Activated CD4-positive, alpha-beta T cell treated with anti-CD3 and anti-CD28 coated beads, Interleukin-2, amount 10 ng/mL, durations not matched to agents 24 days and 14 days (primary cell): Measurements from ENCODE around the gene RALGPS1. TPM values are rescaled to one million over a fixed set of nuclear protein-coding genes. Genes with fewer than 3 reads are reported as not detected.

Experiments
- DNase-seq: peaks from one replicate; pipeline ENCODE4 v3.0.0; 2022
- H3K27ac Mint-ChIP-seq: one replicate; pipeline ENCODE4 v1.8.0; 2022; ENCODE audit warnings: mild to moderate bottlenecking, mixed read lengths
- H3K27me3 Mint-ChIP-seq: one replicate; pipeline ENCODE4 v1.8.0; 2022; ENCODE audit warnings: mixed read lengths
- H3K36me3 Mint-ChIP-seq: one replicate; pipeline ENCODE4 v1.8.0; 2022; ENCODE audit warnings: low read depth, mild to moderate bottlenecking, mixed read lengths
- H3K4me1 Mint-ChIP-seq: one replicate; pipeline ENCODE4 v1.8.0; 2021; ENCODE audit warnings: mixed read lengths
- H3K4me3 Mint-ChIP-seq: one replicate; pipeline ENCODE4 v1.8.0; 2022; ENCODE audit warnings: mild to moderate bottlenecking, moderate library complexity, mixed read lengths
- H3K9me3 Mint-ChIP-seq: one replicate; pipeline ENCODE4 v1.8.0; 2021; ENCODE audit warnings: mixed read lengths
- intact Hi-C: fragments of 100-400 bp; cut with micrococcal nuclease; formaldehyde crosslinking; loops from one replicate; pipeline ENCODE4 v1.15.1; 2023
- total RNA-seq: library from RNA; stranded (reverse); gene quantifications from 2 replicates; pipeline ENCODE4 v1.2.3, GENCODE V29; 2022

RALGPS1 gene
- total RNA-seq, 1 donor from 2014 or later, result 2.0 TPM

DNA sequence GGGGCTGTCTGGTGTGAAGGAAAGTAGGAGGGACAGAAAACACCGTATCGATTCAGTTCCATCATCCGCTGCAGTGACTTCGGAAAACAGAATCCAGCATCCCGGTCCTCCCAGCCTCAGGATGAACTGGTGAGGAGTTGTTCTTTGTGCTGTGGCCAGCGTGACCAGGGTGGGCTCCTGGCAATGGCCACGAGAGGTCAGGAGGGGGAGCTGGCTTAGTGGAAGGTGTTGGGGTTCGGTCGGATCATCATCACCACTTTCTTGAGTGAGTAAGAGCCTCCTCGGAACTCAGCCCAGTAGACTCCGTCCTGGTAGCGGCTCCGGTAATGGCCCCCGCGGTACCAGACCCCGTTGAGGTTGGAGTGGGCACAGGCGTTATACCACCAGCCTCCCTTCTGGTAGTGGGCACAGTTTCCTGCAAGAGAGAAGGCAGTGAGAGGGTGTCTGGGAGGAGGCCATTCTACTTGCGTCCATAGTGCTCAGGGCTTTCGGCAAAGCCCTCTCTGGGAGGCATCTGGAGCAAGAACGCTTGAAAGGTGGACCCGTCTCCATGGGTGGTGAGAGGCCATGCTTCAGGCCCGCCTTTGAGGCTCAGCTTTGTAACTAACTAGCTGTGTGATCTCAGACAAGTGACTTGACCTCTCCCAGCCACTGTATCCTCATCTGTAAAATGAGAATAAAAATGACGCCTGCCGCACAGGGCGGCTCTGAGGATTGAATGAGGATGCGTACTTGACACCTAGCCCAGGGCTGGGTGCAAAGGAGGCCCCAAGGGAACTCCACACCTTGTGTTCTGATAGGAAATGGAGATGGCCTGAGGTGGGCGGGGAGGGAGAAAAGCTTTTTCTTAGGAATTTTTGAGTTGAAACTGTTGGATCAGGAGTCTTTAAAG is 174.4 kb downstream of the RALGPS1 start:
- H3K36me3 Mint-ChIP-seq, result no peaks in the 10 kb centered on the region
- peaks cover 7% of the 10 kb centered on the region for H3K4me1 Mint-ChIP-seq
- H3K27ac Mint-ChIP-seq, result no peak overlapping the region
- intact Hi-C loops, result no loop called here
- peaks cover 8% of the 10 kb centered on the region for H3K27me3 Mint-ChIP-seq
- H3K4me3 Mint-ChIP-seq, result no peak overlapping the region
- H3K9me3 Mint-ChIP-seq, result no peaks in the 10 kb centered on the region
- DNase-seq, result no peak

DNA sequence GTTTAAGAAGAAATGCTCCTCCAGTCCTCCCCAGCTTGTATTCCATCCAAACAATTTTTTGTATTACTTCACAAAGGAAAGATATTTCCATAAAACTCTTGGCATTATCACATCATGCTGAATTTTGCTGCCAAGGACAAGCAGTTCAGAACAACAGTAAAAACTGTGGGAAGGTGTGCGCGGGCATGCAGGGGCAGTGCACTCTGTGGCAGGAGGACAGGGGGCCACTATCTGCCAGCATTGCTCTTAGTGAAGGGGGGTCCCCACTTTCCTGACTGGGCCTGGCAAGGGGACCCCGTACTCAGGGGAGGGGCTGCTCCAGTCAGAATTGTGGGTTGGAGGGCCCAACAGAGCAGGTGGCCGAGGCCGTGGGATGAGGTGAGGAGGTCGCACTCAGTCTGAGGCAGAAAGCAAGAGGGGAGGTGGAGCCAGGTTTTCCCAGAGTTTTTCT is 175.1 kb downstream of the RALGPS1 start:
- no peaks in the 10 kb centered on the region for H3K36me3 Mint-ChIP-seq
- no peak overlapping the region for H3K4me3 Mint-ChIP-seq
- peaks cover 8% of the 10 kb centered on the region for H3K27me3 Mint-ChIP-seq
- DNase-seq, result no peak
- H3K9me3 Mint-ChIP-seq, result no peaks in the 10 kb centered on the region
- no peak overlapping the region for H3K27ac Mint-ChIP-seq
- intact Hi-C loops, result no loop called here
- peaks cover 2% of the 10 kb centered on the region for H3K4me1 Mint-ChIP-seq

DNA sequence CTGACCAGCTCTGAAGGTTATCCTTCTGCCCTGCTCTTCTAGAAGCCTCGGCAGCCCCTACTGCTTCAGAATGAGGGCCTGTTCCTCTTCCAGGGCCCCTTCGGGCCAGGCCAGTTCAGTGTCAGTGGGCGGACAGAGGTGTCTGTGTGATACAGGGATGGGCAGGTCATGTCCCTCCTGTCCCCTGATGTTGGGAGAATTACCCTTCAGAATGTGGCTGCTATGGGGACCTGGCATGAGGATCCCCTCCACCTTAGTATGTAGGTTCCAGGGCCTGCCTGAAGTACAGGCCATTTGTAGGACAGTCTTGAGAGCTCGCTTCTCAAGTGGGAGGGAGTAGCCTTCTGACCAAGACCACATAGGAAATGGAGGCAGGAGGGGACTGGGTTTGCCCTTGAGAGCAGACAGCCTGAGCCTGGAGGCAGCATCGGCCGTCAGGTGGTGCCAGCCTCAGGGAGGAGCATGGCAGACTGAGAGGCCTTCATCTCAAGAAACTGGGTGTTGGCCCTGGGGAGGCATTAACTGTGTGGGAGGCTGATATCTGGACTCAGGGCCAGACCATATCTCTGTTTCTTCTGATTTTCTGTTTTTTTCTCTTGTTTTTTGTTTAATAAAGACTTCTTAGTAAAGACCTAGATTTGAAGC is 175.9 kb downstream of the RALGPS1 start:
- no peaks in the 10 kb centered on the region for H3K36me3 Mint-ChIP-seq
- intact Hi-C loops, result no loop called here
- peaks cover 7% of the 10 kb centered on the region for H3K27me3 Mint-ChIP-seq
- no peaks in the 10 kb centered on the region for H3K9me3 Mint-ChIP-seq
- DNase-seq, result no peak
- H3K27ac Mint-ChIP-seq, result no peak overlapping the region
- H3K4me3 Mint-ChIP-seq, result no peak overlapping the region
- H3K4me1 Mint-ChIP-seq, result no peaks in the 10 kb centered on the region

DNA sequence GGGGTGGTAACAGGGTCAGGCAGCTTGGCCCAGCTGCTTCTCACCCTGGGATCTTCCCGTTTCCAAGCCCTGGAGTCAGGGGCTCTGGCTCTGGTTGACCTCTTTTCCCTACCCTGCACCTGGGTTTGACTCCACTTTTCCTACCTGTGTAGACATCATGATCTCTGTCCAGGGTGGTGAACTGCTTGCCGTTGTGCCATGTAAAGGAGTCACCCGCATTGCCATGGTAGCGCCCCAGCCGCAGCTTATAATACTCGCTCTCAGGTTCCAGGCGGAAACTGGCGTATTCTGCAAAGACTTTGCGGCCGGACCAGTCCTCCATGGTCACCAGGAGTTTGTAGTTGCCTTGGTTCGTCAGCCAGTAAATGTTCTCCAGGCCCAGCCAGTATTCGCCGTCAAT is 176.9 kb downstream of the RALGPS1 start:
- DNase-seq, result no peak
- no peak overlapping the region for H3K27ac Mint-ChIP-seq
- no peak overlapping the region for H3K4me3 Mint-ChIP-seq
- H3K27me3 Mint-ChIP-seq, result peaks cover 5% of the 10 kb centered on the region
- H3K4me1 Mint-ChIP-seq, result no peaks in the 10 kb centered on the region
- no peaks in the 10 kb centered on the region for H3K9me3 Mint-ChIP-seq
- no peaks in the 10 kb centered on the region for H3K36me3 Mint-ChIP-seq
- intact Hi-C loops, result no loop called here

DNA sequence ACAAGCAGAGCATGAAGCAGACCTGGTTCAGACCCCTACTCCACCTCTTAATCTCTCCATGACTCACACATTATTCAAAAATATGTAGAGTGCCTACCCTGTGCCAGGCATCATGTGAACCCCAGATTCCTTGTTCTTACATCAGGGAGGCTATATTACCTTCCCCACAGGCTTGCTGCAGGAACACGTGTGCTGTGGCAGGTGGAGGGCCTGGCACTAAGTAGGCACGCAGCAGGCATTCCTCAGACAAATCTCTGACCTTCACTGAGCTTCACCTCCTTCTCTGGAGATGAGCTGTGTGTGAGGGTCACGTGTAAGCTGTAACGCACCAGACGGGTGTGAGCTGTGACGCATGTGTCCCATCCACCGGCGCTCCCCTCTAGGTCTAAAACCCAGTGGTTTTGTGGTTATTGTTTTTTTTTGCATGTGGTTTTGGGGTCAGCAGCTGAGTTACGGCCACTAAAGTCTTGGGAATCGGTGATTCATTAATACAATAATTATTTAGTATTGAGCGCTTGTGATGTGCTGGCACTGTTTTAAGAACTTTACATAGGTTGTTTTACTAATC is 177.5 kb downstream of the RALGPS1 start:
- Mint-ChIP-seq H3K27ac (no peak overlapping the region), H3K27me3 (peaks cover 1% of the 10 kb centered on the region), H3K4me3 (no peak overlapping the region), H3K36me3 (no peaks in the 10 kb centered on the region), H3K9me3 (no peaks in the 10 kb centered on the region), H3K4me1 (no peaks in the 10 kb centered on the region)
- intact Hi-C loops, result no loop called here
- no peak for DNase-seq

DNA sequence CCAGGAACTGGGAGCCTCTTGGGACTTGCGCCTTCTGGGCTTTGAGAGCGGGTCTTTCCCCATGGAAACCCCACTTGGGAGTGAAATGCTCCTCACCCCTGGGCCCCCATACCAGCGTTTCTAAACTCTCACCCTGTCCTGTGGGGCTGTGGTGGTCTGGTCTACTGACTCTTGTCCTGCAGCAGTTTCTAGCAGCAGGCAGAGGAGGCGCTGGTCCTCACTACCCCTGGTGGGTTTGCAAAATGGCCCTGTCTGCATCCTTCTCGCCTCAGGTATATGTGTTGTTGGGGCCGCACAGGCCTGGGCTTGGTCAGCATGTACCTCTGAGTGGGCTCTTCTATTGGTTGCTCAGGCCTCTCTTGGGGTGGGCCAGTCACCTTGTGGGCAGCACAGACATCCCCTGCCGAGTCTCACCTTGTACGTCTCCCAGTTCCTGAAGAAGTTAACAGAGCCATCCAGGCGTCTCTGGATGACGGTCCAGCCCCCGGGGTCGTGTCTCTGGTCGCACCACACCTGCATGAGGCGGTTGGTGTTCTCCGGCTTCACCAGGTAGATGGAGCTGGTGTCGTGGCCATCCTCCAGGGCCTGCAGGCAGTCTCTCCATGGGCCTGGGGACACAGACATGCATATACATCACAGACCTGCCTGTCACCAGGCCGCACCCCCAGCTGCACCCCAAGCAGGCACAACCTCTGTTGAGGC is 178.9 kb downstream of the RALGPS1 start:
- no peaks in the 10 kb centered on the region for H3K36me3 Mint-ChIP-seq
- H3K9me3 Mint-ChIP-seq, result no peaks in the 10 kb centered on the region
- peaks cover 3% of the 10 kb centered on the region for H3K27me3 Mint-ChIP-seq
- no peak overlapping the region for H3K27ac Mint-ChIP-seq
- intact Hi-C loops, result no loop called here
- H3K4me1 Mint-ChIP-seq, result no peaks in the 10 kb centered on the region
- DNase-seq, result no peak
- H3K4me3 Mint-ChIP-seq, result no peak overlapping the region

DNA sequence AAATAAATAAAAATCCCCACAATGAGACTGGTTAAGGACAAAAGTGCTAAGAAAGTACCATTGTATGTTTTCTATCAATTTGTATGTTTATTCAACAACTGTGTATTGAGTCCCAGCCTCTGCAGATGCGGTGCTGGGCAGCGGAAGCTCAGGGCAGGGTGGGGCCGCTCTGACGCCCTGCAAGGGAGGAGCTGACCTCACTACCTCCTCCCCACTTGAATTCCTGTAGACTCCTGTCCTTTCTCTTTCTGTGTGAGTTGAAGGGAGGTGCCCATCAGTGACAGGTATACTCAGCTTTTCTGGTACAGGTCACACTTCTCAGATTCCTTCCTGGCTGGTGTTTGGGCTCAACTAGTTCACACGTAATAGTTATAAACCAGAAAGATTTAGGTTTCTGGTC is 180.8 kb downstream of the RALGPS1 start:
- no peaks in the 10 kb centered on the region for H3K9me3 Mint-ChIP-seq
- H3K27me3 Mint-ChIP-seq, result peaks cover 3% of the 10 kb centered on the region
- H3K4me1 Mint-ChIP-seq, result no peaks in the 10 kb centered on the region
- H3K36me3 Mint-ChIP-seq, result no peaks in the 10 kb centered on the region
- no peak overlapping the region for H3K4me3 Mint-ChIP-seq
- intact Hi-C loops, result no loop called here
- H3K27ac Mint-ChIP-seq, result no peak overlapping the region
- no peak for DNase-seq

DNA sequence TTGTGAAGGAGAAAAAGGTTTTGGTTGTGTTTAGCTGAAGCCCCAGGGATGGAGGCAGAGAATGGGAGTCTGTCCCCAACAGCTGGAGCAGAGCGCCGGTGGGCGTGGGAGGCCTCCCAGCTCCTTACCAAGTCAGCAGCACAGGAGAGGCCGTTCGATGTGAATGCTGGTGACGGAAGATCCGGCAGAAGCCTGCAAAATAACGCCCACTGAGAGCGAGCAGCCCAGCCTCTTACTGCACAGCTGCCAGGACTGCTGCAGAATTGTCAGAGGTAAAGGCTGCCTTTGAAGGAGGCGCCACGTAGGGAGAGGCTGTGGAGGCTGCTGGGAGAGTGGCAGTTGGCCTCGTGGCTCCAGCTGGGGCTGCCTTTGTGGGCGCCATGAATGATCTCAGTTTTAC is 181.6 kb downstream of the RALGPS1 start:
- Mint-ChIP-seq H3K4me3 (no peak overlapping the region), H3K9me3 (no peaks in the 10 kb centered on the region), H3K27ac (no peak overlapping the region), H3K4me1 (no peaks in the 10 kb centered on the region), H3K27me3 (peaks cover 4% of the 10 kb centered on the region), H3K36me3 (no peaks in the 10 kb centered on the region)
- intact Hi-C loops, result no loop called here
- no peak for DNase-seq

DNA sequence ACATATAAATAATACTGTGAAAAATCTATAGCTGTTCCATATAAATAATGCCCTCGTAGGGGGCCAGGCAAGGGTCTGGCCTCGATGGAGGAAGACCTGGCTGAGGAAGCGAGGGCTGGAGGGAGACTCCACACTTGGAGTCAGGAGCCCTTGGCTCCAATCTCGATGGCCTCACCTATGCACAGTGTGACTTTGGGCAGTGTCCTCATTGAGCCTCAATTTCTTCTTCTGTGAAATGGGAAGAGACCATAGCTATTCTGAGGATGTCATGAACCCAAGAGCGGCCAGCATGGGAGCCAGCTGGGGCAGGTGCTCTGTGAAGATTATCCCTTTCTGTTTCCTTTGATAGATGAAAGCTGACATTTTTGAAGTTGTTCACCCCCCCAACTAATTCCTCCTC is 183.1 kb downstream of the RALGPS1 start:
- DNase-seq, result no peak
- H3K9me3 Mint-ChIP-seq, result no peaks in the 10 kb centered on the region
- no peak overlapping the region for H3K27ac Mint-ChIP-seq
- H3K36me3 Mint-ChIP-seq, result no peaks in the 10 kb centered on the region
- peaks cover 11% of the 10 kb centered on the region for H3K27me3 Mint-ChIP-seq
- intact Hi-C loops, result no loop called here
- no peak overlapping the region for H3K4me3 Mint-ChIP-seq
- H3K4me1 Mint-ChIP-seq, result no peaks in the 10 kb centered on the region

DNA sequence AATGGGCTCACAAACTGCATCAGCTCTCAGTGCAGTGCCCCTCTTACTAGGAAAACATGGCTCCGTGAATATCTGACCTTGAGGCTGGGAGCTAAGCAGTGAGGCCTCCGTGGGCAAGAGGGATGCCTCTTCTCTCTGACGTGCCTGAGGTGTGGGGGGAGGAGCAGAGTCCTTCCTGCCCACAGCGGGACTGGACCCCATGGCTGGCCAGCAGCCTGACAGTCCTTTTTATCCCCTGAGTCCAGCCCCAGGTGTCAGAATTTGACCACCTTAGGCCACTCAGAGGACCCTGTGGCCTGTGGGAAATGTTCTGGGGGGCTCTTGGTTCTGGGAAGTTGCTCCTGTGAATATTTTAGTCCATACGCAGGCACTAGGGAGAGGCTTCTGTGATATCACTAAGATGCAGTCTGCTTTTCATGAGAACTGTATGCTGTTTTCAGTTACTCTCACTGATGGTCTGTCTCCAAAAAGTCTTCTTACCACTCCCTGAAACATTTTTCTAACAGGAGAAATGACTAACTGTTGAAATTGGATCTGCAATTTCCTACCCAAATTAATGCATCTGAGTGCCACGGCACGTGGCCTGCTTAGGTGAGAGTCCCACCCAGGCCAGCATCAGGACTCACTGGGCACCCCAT is 184.5 kb downstream of the RALGPS1 start:
- peaks cover 11% of the 10 kb centered on the region for H3K27me3 Mint-ChIP-seq
- intact Hi-C loops, result no loop called here
- no peak overlapping the region for H3K4me3 Mint-ChIP-seq
- no peaks in the 10 kb centered on the region for H3K9me3 Mint-ChIP-seq
- DNase-seq, result no peak
- H3K4me1 Mint-ChIP-seq, result no peaks in the 10 kb centered on the region
- H3K36me3 Mint-ChIP-seq, result no peaks in the 10 kb centered on the region
- no peak overlapping the region for H3K27ac Mint-ChIP-seq

DNA sequence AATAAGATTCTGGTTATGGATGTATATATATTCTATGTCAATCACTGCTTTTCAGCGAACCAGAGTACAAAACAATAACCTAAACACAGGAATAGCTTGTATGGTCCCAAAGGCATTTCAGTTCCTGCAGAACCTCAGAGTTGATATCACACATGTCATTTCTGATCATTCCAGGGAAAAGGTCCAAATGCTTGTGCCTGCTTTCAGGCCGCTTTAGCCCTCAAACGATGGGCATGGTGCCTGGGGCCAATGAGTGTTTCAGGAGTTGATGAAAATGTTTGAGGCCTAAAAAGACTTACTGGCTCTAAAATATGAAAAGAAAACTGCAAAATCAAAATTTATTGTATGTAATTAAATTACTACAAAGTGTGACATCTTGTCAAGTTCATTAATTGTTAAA is 185.1 kb downstream of the RALGPS1 start:
- Mint-ChIP-seq H3K27ac (no peak overlapping the region), H3K9me3 (no peaks in the 10 kb centered on the region), H3K27me3 (peaks cover 11% of the 10 kb centered on the region), H3K36me3 (no peaks in the 10 kb centered on the region), H3K4me3 (no peak overlapping the region), H3K4me1 (no peaks in the 10 kb centered on the region)
- no peak for DNase-seq
- intact Hi-C loops, result no loop called here

DNA sequence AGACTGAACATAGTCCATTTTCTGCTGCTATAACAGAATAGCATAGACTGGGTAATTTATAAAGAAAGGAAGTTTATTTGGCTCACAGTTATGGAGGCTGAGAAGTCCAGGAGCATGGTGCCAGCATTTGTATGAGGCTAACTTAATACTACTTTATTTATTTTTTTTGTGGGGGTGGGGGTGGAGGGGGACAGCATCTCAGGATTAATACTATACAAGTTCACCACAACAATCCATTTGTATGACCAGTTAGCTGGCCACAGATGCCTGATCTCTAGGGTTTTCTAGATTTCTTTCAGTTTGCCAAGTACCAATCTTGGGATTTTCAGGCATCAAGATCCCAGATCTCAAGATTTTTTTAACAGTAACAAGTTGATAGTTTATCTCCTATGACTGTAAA is 187.6 kb downstream of the RALGPS1 start:
- Mint-ChIP-seq H3K4me1 (no peaks in the 10 kb centered on the region), H3K36me3 (no peaks in the 10 kb centered on the region), H3K9me3 (no peaks in the 10 kb centered on the region), H3K4me3 (no peak overlapping the region), H3K27ac (no peak overlapping the region), H3K27me3 (peaks cover 12% of the 10 kb centered on the region)
- no peak for DNase-seq
- intact Hi-C loops, result no loop called here

DNA sequence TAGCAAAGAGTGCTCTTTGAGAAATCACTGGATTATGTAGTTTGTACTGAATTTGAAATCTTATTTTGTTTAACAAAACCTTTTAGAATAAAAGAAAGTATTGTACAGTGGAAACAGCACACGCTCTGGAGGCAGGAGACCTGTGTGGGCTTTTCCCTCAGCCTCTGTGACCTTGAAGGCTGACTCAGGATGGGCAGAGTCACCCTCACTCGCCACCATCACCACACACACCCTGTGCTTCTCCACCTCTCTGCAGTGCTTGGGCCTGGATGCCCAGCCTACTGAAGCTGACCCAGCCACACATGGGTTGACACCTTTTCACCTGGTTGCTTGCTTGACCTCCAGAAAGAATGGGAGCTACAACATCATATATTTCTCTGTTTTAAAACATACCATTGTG is 188.2 kb downstream of the RALGPS1 start:
- H3K4me1 Mint-ChIP-seq, result no peaks in the 10 kb centered on the region
- H3K9me3 Mint-ChIP-seq, result no peaks in the 10 kb centered on the region
- H3K27me3 Mint-ChIP-seq, result peaks cover 10% of the 10 kb centered on the region
- H3K36me3 Mint-ChIP-seq, result no peaks in the 10 kb centered on the region
- no peak overlapping the region for H3K4me3 Mint-ChIP-seq
- H3K27ac Mint-ChIP-seq, result no peak overlapping the region
- no peak for DNase-seq
- intact Hi-C loops, result no loop called here
